T1000 (cell line): ENCODE data around the gene RRBP1.
A peak's percentile ranks its signal among the peaks of the same experiment; 100 is the strongest.

Experiments used
- DNase-seq: peaks from one replicate; lab custom pipeline; 2025; ENCODE audit warnings: mixed read lengths; lab: John Stamatoyannopoulos, UW

Gene RRBP1

GRCh38 chr20:17682103-17682888 is at the start of gene RRBP1:
RRBP1 (minus strand) TSS chr20:17682242; CDS start chr20:17660507, 21,735 bp downstream.
- DNase-seq, result peak; percentile 94

GRCh38 chr20:17731233-17731632 is 49.2 kb upstream of the RRBP1 start:
- DNase-seq, result no peak

DNA sequence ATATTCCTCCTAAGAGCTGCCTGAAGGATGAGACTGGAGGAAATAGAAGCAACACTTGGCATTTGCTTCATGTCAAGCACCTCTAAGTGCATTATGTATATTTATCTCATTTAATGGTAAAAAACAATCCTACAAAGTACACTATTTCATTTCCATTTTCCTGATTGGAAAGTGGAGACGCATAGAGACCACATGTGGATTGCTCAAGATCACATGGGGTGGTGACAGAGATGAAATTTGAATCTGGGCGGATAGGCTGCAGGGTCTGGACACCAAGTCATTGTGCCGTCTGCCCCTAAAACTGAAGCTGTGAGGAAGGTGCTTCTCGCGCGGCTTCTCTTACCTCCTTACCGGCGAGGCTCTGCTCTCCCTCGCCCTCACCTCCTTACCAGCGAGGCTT is 48.0 kb upstream of the RRBP1 start:
- no peak for DNase-seq

DNA sequence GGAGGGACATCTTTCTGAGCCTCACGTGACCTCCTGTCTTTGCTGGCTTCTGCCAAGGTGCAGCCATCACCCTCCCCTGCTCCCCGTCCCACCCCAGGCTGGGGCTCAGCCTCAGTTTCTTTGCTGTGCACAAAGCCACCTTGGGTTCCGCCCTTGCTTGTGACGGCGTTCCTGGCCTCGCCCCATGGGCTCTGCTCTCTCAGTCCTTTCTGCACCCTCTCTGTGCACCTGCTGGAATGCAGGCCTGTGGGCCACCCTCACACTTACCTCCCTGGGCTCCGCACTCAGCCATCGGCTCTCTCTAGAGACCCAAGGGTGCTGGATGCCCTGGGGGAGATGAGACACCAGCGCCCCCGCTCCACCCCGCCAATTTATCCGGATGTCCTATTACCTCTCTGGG is 46.0 kb upstream of the RRBP1 start:
- no peak for DNase-seq

DNA sequence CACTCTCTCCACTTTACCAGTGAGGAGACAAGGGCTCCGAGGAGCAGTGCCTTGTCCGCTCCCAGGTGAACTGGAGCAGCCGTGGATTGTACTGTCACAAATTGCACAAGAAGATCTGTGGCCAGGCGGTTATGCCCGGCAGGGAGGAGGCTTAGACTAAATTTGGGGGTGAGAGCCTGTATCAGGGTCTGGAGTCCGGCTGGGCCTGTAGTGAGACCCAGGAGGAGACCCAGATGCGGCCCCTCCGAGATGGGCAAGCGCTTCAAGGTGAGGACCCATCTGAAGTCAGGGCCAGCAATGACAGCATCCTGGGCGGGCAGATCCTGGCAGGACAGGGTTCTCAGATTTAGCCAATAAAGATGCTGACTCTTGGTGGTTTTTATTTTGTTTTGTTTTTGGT is 45.3 kb upstream of the RRBP1 start:
- no peak for DNase-seq

DNA sequence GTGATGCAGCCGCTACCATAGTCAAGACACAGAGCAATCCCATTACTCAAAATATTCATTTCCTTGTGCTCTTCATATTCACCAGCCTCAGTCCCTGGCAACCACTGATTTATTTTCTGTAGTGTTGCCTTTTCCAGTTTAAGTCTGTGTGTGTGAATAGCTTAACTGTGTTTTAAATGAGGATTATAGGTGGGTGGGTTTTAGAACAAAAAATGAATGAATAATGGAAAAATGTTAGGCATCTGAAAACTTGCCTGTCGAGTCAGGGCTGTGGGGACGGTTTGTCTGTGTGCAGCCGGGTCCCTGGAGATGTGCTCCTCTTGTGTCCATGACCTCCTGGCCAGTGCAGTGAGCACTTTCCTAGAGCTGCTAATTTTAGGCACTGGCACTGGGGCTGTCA is 44.9 kb upstream of the RRBP1 start:
- no peak for DNase-seq

DNA sequence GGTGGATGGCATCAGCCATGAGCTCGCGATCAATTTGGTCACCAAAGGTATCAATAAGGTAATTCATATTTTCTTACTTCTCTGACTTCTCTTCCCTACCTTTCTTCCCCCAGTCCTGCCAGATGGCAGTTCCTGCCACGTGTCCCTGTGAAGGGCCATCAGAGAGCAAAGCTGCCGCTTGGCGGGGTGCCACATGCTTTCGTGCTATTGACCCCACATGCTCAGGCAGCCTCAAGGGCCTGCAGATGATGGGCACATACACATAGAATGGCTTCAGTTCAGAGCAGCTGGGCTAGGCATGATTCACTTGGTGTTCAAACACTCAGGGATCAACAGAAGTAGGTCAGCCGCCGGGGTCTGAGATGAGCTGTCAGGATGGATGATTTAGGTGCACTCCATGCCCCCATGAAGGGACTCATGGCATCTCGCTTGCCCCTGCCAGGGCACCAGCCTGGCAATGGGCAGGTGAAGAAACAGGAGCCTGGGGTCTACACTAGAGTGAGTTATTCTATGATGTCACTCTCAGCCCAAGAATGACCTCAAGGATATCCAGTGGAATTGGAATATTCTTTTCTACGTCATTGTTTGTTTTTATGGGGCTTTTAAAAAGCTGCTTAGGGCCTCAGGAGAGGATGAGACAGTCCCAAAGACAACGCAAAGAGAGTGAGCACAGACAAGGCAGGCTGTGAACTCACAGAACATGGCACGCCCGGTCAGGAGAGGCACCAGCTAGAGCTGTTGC is 43.2 kb upstream of the RRBP1 start:
- no peak for DNase-seq

- no peak for DNase-seq
These were observed 41.3 kb upstream of the RRBP1 start for GRCh38 chr20:17723301-17723691.

DNA sequence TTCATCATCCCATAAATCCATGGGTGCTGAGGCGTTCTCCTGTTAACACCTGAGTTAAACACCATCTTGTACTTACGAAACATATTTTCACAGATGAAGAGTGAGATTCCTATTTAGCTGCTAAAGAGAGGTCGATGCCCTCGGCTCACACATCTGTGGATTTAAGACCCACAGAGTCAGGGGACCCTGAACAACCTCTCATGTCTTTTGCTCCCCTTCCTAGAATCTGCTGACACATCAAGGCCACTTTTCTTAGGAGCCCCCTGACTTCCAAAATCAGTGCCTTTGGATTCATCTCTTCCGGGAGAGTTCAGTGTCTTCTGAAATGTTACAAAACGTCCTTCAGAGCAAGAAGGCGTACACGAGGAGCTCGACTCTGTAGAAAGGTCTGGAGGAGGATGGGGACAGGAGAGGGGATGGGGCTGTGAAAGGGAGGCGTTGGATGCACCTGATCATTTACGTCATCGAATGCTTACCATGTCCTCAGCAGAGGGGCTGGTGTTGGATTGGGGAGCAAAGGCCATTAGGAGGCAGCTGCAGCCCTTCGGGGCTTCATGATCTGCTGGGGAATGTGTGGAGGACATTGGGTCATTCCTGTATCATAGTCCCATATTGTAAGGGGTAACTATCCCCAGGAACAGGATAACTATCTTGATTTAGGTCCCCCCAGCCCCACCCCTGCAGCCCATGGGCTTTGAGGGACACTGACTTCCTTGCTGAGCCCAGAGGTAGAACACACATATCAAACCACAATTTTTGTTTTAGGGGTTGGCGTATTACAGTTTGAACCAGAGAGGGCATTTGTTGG is 40.7 kb upstream of the RRBP1 start:
- DNase-seq, result no peak

DNA sequence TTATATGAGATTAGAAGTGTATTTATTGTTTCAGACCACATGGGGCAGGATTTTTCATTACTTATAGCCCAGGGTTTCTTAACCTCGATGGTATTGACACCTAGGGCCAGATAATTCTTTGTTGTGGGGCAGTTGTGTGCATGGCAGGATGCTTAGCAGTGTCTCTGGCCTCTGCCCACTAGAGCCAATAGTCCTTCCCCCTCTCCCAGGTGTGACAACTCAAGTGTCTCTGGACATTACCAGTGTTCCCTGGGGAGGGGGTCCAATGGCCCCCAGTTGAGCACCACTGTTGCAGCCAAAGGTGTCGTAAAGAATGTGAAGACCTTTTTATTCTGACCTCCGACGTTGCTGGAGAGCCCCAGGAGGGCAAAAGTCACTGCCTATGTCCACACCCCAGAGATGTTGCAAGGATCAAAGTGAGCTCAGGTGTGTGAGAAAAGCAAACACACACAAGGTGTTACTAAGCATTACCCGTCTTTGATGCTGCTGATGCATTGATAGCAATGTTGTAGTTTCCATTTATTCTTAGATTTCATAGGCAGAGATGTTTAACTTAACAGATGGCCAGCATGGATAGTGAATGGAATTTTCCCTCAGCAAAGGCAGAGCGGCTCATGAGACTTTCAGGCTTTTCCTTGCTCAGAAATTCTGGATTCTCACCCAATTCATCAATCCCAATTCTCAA is 39.9 kb upstream of the RRBP1 start:
- DNase-seq, result no peak

DNA sequence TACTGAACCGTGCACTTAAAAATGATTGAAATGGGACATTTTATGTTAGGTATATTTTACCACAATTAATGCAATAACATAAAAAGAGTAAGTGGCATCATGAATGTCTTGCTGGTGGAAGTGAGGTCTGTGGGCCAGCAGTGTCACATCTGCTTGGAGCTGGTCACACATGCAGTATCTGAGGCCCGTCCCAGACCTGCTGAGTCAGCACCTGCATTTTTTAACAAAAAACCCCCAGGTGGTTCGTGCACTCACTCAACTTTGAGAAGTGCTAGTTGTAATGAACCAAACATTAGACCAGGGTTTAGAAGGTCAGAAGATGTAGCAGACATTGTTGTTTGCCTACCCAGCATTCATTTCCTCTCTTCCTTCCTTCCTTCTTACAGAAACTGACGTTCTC is 38.7 kb upstream of the RRBP1 start:
- DNase-seq, result no peak

DNA sequence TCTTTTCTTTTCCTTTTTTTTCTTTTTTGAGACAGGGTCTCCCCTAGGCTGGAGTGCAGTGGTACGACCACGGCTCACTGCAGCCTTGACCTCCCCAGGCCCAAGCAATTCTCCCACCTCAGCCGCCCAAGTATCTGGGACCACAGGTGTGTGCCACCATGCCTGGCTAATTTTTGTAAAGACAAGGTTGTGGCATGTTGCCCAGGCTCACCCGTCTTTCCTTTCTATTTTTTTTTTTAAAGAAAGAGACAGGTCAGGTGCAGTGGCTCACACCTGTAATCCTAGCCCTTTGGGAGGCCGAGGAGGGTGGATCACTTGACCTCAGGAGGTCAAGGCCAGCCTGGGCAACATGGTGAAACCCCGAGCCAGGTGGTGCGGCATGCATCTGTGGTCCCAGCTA is 34.3 kb upstream of the RRBP1 start:
- DNase-seq, result no peak

DNA sequence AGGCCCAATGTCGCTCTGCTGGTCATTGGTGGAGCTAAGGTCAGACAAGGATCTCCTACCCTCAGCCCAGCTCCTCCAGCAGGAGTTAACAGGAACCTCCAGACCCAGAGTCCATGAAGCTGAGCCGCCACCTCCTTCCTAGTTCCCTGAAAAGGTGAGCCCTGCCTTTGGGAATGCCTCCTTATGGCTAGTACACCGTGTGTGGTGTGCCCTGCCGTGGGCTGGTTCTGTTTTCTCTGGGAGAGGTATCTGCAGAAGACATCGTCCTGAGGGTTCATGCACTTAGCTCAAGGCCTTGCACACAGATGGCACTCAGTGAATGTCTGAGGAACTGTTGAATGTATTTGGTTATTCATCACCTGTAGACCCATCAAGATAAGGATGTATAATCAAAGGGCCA is 33.0 kb upstream of the RRBP1 start:
- DNase-seq, result no peak

- no peak for DNase-seq
These were observed 32.6 kb upstream of the RRBP1 start for GRCh38 chr20:17714597-17714996.

GRCh38 chr20:17712708-17713107 is 30.7 kb upstream of the RRBP1 start:
- DNase-seq, result no peak

- DNase-seq, result no peak
These were observed 30.2 kb upstream of the RRBP1 start for GRCh38 chr20:17712201-17712600.

DNA sequence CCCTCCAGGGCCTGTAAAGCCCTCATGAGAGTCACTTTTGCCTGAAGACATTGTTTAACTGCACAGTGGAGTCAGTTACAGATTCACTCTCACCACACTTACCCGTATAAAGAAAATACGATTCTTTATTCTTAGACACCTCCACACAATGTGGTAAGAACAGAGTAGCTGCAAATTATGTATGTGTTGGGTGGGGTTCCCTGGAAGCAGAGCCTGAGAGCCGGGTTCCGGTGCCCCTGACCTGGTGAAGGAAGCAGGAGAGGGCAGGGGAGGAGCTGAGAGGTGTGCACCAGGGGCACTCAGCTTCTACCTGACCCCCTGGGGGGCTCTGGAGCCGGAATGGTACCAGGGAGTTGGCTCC is 29.2 kb upstream of the RRBP1 start:
- DNase-seq, result no peak

GRCh38 chr20:17710379-17711266 is 28.6 kb upstream of the RRBP1 start:
- DNase-seq, result peak; percentile 22

- no peak for DNase-seq
These were observed 27.6 kb upstream of the RRBP1 start for GRCh38 chr20:17709361-17710293.
